HG03460 (cell line): Measurements from ENCODE around the gene CPNE8.

ENCODE experiments used
- ATAC-seq: cut with Tn5 transposase; IDR thresholded peaks from one replicate; pipeline ENCODE4 v1.9.1; 2021; ENCODE audit not compliant: unreplicated experiment

CPNE8 gene

DNA sequence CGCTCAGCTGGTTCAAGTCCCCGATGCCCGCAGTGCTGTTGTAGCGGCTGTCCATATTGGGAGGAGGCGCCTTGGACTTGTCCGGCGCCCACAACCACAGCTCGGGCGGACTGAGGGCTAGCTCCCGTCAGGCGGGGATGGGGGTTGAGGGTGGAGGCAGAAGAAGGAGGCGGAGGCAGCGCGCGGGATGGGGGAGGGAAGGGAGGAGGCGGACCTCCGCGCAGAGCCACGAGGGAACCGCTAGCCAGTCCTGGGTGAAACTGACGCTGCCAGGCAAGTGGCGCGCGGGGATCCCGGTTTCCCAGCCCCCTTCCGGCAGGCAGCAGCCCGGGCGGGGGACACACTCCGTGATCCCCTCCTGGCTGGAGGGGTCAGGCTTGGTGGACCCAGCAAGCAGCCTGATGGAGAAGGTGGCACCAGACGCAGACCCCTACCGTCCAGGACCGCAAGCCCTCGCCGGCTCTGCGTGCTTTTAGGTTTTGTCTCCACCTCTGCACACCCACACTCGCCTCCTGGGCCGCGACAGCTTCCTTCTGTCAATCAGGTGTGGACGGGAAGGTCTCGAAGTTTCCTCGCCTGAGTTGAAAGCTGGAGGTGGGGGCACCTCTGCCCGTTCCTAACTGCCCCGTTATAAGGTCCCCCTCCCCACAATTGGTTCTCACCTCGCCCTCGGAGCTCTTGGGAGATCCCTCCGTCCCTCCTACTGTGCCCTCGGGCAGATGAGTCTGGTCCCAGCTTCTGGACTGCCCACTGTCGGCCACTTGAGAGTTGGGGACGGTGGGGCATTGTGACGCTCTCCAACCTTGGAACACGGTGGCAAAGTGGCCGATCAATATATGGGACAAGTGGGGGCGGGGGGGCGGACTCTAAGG is at the start of gene CPNE8:
TSS of gene CPNE8 (minus strand) at position 112 of the 872 bp plus-strand sequence. CDS start at position 55, 57 bp downstream.
- ATAC-seq = peak; percentile 51

DNA sequence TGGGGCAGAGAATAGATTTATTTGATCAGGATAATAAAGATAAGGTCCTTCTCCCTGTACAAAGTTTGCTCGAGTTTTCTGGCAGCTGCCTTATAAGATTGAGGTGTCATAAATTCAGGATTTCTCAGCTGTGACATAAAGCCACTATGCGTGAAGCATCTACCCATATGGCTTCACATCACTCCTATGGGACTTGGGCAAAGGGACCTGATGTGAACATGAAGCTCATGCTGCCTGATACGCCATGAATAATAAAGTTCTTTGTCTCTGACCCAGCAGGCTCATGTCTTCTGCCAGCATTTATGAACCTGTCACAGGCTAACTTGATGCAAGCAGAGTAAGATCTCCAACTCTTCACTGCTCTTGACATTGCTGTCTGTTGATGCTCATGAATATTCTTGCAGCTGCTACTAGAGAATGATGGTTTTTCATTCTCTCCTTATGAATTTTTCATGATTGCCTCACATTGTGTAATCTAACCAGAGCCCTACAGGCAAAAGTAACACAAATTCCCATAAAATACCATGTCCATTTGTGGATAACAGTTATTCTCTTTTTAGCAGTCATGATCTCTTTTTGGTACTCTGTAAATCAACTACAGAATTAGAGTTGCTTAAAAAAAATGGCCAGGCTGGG is 49.0 kb upstream of the CPNE8 start:
- ATAC-seq = no peak

DNA sequence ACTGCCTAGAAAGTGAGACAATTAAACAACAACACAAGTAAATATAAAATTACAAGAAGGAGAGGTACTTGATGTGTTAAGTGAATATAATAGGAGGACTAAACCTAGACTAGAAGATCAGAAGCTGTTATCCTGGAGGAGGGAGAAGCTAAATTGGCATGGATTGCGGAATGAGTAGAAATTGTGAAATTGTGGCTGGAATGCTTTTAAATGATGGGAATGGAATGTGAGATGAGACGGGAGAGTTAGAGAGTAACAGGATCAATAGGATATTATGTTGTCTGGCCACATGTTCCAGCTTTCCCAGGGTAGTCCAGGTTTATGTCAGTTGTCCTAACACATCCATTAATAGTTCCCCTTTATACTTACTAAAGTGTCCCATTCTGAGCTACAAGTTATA is 44.0 kb upstream of the CPNE8 start:
- no peak for ATAC-seq

DNA sequence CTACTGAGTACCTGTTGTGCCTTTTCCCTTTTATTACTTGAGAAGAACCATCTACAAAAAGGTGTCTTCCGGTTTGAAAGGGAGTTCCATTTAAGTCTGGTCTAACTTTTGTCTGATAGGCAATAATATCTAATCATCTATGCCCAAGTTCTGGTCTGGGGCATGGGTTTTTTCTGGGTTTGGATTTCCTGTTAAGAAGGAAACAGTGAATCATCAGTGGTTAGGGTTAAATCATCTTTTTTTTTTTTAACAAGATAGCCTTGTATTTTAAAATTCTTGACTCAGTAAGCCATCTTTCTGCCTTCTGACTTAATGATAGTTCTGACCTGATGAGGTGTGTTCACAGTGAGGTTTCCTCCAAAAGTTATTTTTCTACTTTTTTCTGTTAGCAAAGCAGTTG is 29.3 kb upstream of the CPNE8 start:
- no peak for ATAC-seq

DNA sequence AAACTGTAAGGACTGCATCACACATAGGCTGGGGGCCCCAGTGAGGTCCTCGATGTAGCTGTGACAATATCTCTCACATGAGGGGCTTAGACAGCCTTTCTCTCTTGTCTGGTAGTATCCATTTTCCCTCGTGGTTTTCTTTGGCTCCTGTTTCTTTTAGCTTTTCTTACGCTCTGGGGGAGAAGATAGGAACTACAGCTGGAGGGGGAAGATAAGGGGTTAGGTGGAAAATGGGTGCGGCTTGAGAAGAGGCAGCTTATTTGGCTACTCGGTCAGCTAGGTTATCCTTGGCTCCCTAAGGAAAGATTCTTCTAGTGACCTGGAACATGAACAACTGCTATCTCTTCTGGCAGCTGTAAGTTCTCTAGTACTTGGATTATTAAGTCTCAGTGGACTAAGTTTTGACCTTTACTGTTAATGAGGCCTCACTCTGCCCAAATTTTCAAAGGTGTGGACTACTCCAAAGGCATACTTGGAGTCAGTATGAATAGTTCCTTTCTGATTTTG is 28.7 kb upstream of the CPNE8 start:
- ATAC-seq = no peak

DNA sequence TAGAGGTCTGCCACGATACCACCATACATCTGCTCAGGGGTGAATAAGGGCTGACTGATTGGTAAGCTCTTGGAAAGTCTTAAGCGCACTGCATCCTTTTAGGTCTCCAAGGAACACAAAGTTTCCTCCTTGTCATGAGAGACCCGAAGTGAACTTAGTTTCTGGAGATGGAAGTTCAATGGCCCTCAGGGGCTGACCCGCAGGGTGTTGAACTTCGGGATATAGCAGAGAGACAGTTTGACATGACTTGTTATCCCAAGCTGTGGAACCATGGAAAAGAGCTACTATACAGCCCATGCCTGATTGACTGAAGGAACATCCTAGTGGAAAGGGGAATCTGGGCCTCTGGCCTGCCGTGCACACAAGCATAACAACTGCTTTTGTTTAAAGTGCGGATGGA is 26.9 kb upstream of the CPNE8 start:
- ATAC-seq = no peak

DNA sequence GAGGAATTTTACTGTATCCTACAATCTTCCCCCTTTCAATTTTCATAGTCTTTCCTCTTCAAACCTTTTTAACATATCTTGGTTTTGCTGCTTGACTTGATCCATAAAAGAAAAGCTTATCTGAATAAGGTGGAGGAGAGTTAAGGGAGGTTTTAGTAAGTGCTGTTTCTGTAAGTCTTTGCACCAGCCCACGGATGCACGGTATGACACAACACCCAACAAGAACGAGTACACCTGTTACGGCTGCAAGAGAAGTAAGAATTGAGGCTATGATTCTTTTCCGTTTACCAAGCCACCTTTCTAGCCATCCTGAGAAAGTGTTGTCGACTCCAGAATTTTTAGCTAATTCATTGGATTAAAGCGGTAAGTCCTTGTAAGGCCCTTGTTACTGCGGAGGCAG is 26.1 kb upstream of the CPNE8 start:
- ATAC-seq = no peak

DNA sequence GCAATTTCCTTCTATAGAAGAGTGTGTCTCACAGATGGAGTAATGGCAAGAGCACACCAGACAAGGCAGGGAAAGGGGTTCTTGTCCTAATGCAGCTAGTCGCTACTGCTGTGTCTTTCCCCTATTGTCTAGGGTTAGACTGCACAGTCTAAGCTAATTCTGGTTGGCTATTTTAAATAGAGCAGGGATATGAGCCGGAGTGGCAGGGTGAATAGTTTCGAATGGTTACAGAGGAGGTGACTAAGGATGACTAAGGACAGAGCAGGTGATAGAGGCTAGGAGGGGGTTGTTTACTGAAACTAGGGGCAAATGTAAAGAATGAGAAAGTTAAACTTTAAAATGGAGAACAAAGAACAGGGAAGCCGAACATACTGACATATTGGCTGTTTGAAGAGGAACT is 25.6 kb upstream of the CPNE8 start:
- no peak for ATAC-seq

DNA sequence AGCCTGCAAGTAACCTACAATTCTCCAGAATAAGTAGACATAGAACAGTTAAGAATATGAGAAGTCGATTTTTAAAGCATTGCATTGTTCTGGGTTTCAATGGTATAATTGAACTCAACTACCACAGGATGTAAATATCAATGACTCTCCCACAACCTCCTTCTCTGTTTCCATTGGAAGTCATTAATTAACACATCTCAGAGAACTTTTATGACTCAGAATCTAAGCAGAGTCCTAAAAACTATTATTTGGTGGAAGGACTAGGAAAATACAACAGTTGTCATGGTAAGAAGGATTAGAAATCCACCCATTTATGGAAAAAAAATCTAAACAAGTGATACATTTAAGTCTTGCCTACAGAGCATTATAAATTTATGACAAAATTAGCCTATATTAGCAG is 21.1 kb upstream of the CPNE8 start:
- ATAC-seq = no peak

DNA sequence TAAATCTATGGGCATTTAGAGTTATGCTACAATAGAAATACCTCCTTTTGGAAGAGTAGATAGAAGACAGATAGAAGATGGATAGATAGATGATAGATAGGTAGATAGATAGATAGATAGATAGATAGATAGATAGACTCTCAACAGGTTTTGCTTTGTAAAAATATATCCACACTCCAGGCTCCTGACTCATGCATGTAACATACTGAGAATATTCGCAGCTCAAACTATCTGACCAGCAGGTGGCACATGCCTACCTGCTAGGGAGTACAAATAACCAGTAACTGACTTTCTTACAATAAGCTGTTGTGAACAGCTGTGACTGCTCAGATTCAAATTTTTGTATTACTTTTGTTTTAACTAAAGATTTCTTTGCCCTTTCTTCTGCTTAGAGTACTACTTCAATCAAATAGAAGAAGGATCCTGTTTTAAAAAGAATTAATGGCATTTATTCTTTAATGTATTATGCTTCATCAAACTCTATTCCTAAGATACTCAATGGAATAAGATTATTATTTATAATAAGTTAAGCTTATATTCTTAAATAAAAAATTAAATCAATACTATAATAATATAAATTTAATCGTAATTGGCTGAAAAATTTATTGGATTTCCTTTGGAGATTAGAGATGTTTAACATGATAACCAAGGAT is 15.8 kb upstream of the CPNE8 start:
- ATAC-seq = no peak

DNA sequence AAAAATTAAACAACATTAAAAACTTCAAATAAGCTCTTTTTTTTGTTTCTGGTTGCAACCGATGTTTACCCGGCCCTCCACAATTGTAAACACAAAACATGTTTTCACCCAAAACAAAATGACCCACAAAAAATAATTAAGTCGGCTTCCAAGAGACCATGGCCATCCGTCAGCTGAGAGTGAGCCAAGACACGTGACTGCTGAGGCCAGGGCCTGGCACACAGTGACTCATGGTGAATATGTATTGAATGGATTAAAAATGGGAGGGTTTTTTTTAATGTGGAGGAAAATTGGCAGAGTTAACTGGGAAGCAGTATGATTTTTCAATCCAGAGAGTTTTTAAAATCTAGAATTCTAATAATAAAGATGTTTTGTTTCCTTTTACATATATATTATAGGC is 13.8 kb upstream of the CPNE8 start:
- ATAC-seq = no peak

DNA sequence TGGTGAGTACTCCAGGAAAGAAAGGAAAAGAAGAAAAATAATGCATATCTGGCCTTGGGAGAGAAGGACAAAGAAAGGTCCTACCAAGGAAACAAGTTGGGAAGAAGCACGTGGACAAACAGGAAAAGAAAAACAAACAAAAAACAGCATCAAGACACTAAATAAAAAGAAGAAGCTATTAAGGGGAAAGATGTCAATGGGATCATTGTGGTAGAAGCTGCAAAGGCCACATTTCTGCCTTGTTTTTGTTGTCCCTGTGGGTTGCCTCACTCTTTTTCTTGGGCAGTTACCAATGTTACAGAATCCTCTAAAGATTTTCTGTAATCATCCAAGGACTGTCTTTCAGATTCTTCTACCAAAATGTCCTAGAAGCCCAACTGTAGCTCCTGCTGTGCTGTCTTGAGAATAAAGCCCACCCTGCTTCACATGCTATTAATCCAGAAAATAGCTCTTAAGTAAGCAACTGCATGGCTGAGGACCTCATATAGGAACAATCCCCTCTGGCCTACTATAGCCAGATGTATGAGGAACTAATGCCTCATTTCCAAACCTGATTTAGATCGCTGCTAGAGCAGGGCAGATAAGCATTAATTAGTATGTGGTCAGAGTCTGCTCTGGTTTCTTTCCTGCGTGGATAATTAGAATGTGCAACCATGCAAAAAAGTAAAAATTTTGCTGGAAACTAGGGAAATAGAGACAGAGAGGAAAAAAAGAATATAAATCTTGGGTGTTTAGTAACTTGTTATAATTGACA is 10.2 kb upstream of the CPNE8 start:
- ATAC-seq = no peak

DNA sequence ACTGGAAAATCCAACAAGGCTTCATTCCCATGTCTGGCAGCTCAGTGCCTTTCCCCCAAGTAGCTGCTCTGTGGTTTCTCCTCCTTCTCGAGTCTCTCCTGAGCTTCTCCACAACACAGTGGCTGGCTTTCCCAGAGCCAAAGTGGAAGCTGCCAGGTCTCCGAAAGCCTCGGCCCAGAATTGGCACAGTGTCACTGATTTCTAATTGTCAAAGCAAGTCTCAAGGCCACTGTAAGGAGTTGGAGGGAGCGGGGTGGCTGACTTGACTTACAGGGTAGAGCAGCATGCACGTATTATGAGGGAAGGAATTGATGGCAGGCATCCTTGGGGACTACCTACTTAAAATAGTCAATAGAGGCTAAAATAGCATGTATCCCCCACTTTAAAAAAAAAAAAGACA is 6.7 kb upstream of the CPNE8 start:
- no peak for ATAC-seq

DNA sequence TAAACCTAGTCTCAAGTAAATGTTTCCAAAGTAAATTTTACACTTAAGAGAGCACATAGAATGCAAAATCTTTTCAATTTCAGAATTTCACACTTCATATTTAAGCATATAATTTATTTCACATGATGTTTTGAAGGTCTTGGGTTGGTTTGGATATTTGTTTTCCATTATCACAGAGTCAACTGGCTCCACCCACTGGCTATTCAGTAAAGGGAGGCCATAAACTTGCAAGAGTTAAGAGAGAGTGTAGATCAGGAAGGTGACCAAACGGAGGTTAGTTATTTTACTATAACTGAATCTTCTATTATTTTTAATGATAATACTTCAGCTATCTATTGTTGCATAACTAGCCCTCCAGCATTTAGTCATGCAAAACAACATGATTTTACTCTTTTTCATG is 6.2 kb upstream of the CPNE8 start:
- no peak for ATAC-seq

DNA sequence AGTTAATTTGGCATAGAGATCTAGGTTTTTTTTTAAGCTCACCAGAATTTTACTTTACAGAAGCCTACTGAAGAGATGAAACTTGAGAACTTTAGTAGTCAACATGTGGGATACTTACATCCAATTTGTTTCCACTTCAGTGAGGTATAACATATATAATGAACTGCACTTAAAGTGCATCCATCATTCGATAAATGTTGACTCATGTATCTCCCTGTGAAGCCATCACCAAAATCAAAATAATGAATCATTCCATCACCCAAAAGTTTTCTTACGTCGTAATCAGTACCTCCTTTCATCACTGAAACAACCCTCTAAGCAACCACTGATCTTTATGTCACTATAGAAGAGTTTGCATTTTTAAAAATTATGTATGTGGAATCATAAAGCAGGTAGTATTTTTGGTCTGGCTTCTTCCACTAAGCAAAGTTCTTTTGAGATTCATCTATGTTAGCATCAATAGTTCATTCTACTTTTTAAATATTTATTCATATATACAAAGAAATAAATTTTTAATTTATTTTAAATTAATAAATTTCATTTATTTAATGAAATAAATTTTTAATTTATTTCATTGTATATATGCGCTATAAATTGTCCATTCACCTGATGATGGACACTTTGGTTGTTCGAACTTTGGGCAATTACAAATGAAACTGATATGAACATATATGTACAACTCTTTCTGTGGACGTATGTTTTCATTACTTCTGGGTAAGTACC is 2.0 kb upstream of the CPNE8 start:
- ATAC-seq = no peak

DNA sequence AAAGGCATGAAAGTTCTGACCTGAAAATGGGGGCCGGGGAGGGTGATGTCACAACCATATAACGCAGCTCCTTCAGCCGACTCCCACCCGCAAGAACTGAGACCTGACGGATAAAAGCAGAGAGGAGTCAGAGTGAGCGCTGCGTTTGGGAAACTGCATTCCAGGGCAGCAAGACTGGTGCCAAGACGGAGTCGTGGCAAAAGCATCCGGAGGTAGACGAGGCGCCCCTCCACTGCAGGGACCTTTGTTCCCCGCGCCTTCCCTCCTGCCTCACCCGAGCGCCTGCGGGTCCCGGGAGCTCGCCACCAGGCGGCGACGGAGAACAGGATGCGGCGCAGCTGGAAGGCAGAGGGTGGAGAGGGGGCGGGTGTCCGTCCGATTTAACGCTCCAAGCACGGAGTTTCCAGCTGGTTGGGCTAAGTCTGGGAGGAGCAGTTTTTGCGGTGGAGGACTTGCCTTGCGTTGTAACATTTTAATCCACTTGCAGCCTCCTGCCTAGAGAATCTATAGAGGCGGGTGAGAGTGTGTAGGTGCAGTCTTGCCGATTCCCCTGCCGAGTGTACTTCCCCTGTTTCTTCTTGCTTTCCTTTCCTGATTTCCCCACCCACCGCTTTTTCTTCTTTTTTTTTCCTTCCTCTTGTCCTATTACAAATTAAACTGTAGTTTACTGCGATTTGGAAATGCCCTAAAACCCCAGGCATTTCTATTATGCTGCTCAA is 1.2 kb upstream of the CPNE8 start:
- ATAC-seq = peak; percentile 45

DNA sequence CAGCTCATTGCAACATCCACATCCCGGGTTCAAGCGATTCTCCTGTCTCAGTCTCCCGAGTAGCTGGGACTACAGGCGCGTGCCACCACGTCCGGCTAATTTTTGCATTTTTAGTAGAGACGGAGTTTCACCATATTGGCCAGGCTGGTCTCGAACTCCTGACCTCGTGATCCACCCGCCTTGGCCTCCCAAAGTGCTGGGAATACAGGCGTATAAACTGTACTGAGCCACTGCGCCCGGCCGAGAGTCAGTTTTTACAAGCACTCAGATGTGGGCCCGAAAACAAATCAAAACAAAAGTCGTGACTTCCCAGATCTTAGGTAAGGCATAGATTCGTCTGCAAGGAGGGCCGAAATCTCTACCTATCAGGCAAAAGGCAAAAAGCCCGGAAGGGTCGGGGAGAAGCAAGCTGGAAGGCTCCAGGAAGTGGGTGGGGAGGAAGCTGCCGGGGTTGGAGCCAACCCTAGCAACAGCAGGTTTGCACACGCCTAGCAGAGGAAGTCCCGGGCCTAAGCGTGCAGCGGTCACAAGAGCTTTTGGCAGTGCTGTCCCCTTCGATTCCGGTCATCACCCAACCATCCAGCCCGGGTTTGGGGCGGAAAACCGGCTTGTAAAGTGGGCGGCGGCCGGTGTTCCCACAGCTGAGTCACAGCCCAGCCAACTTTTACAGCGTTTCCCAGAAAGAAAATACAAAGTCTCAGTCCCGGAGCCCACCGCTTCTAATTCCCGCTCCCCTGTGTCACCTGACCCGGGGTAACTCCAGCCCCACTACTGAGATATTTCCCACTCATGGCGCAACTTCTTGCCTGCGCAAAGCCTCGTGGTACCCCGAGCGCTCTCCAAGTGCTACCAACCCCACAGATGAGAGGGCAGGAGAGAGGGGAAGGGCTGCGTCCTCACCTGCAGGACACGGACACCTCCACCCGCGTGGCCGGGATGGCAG is 583 bp downstream of the CPNE8 start:
- peak; percentile 62 for ATAC-seq

DNA sequence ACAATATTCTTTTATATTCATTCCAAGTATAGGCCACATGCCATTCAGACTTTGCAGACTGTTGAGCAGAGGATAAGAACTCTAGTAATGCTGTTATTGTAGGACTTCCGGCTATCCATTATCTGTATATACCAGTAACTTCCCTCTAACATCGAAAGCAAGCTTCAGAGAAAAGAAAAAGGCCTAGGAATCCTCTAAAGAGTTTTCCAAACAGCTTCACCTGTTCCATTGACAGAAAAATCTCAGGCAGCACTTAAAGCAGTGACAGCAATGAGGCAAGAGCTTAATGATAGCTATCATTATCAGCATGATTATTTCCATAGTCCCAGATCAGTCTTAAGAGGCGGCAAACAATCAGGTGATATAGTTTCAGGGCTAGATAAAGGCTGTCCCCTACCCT is 1.8 kb downstream of the CPNE8 start:
- ATAC-seq = no peak
